ENCODE measurements around the gene ADORA1.

Gene ADORA1

DNA sequence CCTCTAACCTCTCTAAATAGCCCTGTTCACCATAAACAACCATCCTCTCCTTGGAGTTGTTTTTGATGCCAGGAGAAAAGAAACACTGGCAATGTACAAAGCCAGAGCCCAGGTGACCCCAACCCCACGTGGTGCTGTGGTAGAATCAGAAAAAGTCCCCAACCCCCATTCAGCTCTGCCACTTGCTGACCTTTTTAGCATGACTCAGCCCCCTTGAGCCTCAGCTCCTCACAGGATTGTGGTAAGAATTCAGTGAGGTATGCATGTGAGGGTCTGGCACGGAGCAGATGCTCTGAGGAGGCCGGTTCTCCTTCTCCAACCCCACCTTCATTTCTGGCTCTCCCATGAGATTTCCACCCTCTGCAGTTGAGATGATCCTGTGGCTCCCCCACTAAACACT is 70.1 kb downstream of the ADORA1 start:
- Histone ChIP-seq H3K27me3 (no peaks in the 10 kb centered on the region), H3K4me3 (ENCODE audit: low read depth, low read length) (no peak overlapping the region), H3K4me1 (no peaks in the 10 kb centered on the region), H3K9me3 (no peaks in the 10 kb centered on the region), H3K36me3 (no peaks in the 10 kb centered on the region)
- TF ChIP-seq, protein P1, sequence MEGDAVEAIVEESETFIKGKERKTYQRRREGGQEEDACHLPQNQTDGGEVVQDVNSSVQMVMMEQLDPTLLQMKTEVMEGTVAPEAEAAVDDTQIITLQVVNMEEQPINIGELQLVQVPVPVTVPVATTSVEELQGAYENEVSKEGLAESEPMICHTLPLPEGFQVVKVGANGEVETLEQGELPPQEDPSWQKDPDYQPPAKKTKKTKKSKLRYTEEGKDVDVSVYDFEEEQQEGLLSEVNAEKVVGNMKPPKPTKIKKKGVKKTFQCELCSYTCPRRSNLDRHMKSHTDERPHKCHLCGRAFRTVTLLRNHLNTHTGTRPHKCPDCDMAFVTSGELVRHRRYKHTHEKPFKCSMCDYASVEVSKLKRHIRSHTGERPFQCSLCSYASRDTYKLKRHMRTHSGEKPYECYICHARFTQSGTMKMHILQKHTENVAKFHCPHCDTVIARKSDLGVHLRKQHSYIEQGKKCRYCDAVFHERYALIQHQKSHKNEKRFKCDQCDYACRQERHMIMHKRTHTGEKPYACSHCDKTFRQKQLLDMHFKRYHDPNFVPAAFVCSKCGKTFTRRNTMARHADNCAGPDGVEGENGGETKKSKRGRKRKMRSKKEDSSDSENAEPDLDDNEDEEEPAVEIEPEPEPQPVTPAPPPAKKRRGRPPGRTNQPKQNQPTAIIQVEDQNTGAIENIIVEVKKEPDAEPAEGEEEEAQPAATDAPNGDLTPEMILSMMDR (IDR thresholded peaks at IDR 0.05; ENCODE audit: low read depth, low read length): no peak
- no peak for DNase-seq

DNA sequence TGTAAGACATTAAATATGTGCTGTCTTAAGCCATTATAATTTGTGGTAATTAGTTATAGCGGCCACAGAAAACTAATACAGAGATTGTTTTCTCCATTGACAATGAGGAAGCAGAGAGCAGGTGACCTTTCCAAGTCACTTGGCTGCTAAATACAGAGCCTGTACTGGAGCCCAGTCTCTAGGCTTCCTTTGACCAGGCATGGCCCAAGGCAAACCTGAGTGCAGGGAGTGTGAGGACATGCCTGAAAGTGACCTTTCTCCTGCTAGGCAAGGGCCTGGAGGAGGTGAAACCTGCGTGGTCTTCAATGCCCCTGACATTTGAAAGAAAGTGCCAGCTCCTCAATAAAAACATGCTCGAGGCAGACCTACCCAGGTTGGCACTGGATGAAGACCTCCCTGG is 71.5 kb downstream of the ADORA1 start:
- TF ChIP-seq, protein P1 (IDR thresholded peaks at IDR 0.05; ENCODE audit: low read depth, low read length): no peak
- Histone ChIP-seq H3K4me1 (no peaks in the 10 kb centered on the region), H3K36me3 (no peaks in the 10 kb centered on the region), H3K4me3 (ENCODE audit: low read depth, low read length) (no peak overlapping the region), H3K27me3 (no peaks in the 10 kb centered on the region), H3K9me3 (no peaks in the 10 kb centered on the region)
- no peak for DNase-seq

DNA sequence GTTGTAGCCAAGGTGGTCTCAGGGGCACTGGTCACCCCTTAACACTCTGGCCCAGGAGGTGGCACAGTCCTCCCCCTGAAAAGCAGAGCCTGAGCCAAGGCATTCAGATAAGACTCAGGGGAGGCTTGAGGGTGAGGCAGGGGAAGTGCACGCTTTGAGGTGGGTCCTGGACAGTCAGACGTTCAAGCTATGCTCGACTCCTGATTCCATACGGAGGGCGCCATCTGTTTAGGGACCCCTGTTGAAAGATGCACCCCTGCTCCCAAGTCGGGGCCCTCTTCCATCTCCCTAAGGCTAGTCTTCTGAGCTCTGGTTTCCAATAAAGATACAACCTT is 71.9 kb downstream of the ADORA1 start:
- Histone ChIP-seq H3K27me3 (no peaks in the 10 kb centered on the region), H3K36me3 (no peaks in the 10 kb centered on the region), H3K4me3 (ENCODE audit: low read depth, low read length) (no peak overlapping the region), H3K4me1 (no peaks in the 10 kb centered on the region), H3K9me3 (no peaks in the 10 kb centered on the region)
- TF ChIP-seq, protein P1 (IDR thresholded peaks at IDR 0.05; ENCODE audit: low read depth, low read length): no peak
- no peak for DNase-seq

DNA sequence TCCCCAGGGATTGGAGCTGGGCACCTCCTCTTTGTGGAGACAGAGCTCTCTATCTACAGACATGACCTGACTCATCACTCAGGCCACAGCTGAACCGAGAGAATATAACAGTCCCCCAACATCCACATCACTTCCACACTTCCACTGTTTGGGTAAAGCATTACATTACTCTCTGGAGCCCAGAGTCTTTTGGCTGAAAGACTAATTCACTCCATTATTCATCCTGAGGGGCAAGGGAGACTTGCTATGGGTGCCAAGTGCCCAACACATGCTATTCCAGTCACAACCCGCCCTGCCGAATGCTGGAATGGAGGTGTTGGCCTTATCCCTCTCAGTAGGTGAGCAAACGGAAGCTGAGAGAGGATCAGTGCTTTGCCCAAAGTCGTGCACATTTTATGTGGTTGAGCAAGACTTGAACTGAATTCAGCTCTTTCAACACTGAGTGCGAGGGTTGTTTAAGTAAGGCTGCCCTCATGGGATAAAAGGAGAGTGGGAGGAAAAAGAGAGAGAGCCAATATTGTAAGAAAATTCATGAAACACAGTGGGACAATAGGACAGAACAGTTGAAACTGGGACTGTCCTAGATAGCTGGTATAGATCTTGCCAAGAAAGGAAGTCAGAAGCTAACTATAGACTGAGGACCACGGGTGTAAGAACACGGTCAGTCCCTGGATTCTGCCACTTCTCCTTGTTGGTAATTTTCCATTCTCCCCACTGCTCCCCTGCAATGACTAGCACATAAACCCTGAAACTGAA is 72.5 kb downstream of the ADORA1 start:
- Histone ChIP-seq H3K9me3 (no peaks in the 10 kb centered on the region), H3K4me1 (no peaks in the 10 kb centered on the region), H3K27me3 (no peaks in the 10 kb centered on the region), H3K4me3 (ENCODE audit: low read depth, low read length) (no peak overlapping the region), H3K36me3 (no peaks in the 10 kb centered on the region)
- TF ChIP-seq, protein P1 (IDR thresholded peaks at IDR 0.05; ENCODE audit: low read depth, low read length): no peak
- DNase-seq: no peak

DNA sequence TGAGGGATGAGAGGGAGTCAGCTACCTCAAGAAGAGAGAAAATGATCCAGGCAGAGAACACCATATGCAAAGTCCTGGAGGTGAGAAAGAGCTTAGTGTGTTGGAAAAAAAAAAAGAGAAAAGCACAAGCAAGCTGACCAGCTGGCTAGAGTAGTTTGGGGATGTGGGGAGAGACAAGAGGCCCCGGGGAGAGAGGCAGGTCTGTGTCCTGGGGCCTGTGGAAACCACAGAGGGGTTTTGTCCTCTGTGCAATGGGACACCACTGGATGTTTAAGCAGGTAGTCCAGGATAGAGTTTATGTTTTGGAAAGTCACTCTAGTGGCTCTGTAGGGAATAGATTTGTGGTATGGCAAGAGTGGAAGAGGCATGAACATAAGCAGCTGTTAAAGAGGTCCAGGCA is 73.4 kb downstream of the ADORA1 start:
- H3K27me3 ChIP-seq: no peaks in the 10 kb centered on the region
- no peak overlapping the region for H3K4me3 ChIP-seq (ENCODE audit: low read depth, low read length)
- TF ChIP-seq, protein P1 (IDR thresholded peaks at IDR 0.05; ENCODE audit: low read depth, low read length): no peak
- no peak for DNase-seq
- no peaks in the 10 kb centered on the region for H3K4me1 ChIP-seq
- no peaks in the 10 kb centered on the region for H3K9me3 ChIP-seq
- H3K36me3 ChIP-seq: no peaks in the 10 kb centered on the region

DNA sequence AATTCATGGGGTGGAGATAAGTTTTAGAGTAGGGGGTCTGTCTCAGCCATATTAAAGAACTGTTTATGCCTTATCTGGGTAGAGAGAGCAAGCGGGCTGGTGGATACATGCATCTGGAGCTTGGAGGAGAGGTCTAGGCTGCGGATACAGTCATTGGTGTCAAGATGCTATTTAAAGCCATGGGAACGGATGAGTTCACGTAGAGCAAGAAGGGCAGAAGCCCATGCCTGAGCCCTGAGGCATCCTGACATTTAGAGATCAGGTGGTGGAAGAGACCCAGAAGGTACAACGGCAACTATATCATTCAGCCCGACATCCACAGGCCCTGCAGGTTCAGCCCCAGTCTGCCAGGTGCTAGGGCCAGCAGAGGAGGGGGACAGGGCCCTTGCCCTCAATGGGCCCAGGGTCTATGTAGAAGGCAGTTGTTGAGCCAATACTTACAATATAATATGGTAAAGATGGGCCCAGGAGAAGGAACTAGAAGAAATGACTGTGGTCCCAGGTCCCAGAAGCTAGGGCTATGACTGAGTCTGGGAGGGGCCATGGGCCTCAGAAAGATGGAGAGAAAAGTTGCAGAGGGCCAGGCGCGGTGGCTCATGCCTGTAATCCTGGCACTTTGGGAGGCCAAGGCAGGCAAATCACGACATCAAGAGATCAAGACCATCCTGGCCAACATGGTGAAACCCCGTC is 74.1 kb downstream of the ADORA1 start:
- TF ChIP-seq, protein P1 (IDR thresholded peaks at IDR 0.05; ENCODE audit: low read depth, low read length): no peak
- Histone ChIP-seq H3K4me3 (ENCODE audit: low read depth, low read length) (no peak overlapping the region), H3K27me3 (no peaks in the 10 kb centered on the region), H3K4me1 (no peaks in the 10 kb centered on the region), H3K9me3 (no peaks in the 10 kb centered on the region), H3K36me3 (no peaks in the 10 kb centered on the region)
- DNase-seq: no peak

Data from BE2C (cell line).